Colonic mucosa (tissue), 4 donors: ENCODE results near the gene PHLDA2. TPM values are rescaled to one million over a fixed set of nuclear protein-coding genes. Genes with fewer than 3 reads are reported as not detected.

ENCODE experiments used
- DNase-seq: peaks from one replicate; pipeline ENCODE4 v3.0.0-alpha.2; 2020
- H3K27ac ChIP-seq: fragments of 200-600 bp; one replicate; pipeline ENCODE4 v1.8.0; 2021
- H3K27me3 ChIP-seq: fragments of 200-600 bp; one replicate; pipeline ENCODE4 v1.8.0; 2021
- H3K36me3 ChIP-seq: fragments of 200-600 bp; one replicate; pipeline ENCODE4 v1.8.0; 2021
- H3K4me1 ChIP-seq: fragments of 200-600 bp; one replicate; pipeline ENCODE4 v1.8.0; 2021; ENCODE audit warnings: mild to moderate bottlenecking
- H3K4me3 ChIP-seq: fragments of 200-600 bp; one replicate; pipeline ENCODE4 v1.8.0; 2021
- H3K9ac ChIP-seq, 2 donors: one replicate each; pipeline ENCODE4 v1.7.0; 2013; ENCODE audit warnings: control low read depth in 2 of 2, low read depth in 2 of 2, low read length in 2 of 2
- H3K9me3 ChIP-seq: fragments of 200-600 bp; one replicate; pipeline ENCODE4 v1.8.0; 2021
- CTCF ChIP-seq: fragments of 200-600 bp; IDR thresholded peaks from one replicate; pipeline ENCODE4 v1.8.0; 2022; ENCODE audit warnings: antibody characterized with exemption, mild to moderate bottlenecking
- intact Hi-C: fragments of 100-400 bp; cut with DNase I; formaldehyde crosslinking; loops from one replicate; pipeline ENCODE4 v1.14.1; 2022
- total RNA-seq, 2 donors: library from RNA; stranded (reverse); fragmentation: NEBNext Ultra II Directional in 1 of 2; extraction: Animal tissue kit (Norgen Biotek cat#: 25700) in 1 of 2; gene quantifications; one replicate each; pipeline ENCODE4 v1.2.1, GENCODE V29; 2021
- donor health status: healthy.
- donor health status: DM: no; HTN: no; CAD: no.
- donor health status: DM: no; HTN: no; CAD: no.

The PHLDA2 gene
- total RNA-seq, 2 donors from 2014 or later, result 31.6 to 41.6 TPM

- TF ChIP-seq CTCF, result no peak
- peaks cover 11% of the 10 kb centered on the region for H3K4me1 ChIP-seq
- no peak overlapping the region for H3K27ac ChIP-seq
- no peaks in the 10 kb centered on the region for H3K27me3 ChIP-seq
- no peak overlapping the region for H3K9ac ChIP-seq
- H3K36me3 ChIP-seq, result no peaks in the 10 kb centered on the region
- DNase-seq, result no peak
- H3K4me3 ChIP-seq, result no peak overlapping the region
- intact Hi-C loops, result no loop called here
- no peaks in the 10 kb centered on the region for H3K9me3 ChIP-seq
These were observed 7.3 kb downstream of the PHLDA2 start for GRCh38 chr11:2921742-2922493.

- no peak for DNase-seq
- Histone ChIP-seq H3K9ac (no peak overlapping the region), H3K27me3 (no peaks in the 10 kb centered on the region), H3K27ac (no peak overlapping the region), H3K4me3 (no peak overlapping the region), H3K4me1 (peaks cover 11% of the 10 kb centered on the region), H3K9me3 (no peaks in the 10 kb centered on the region), H3K36me3 (no peaks in the 10 kb centered on the region)
- intact Hi-C loops, result no loop called here
- no peak for TF ChIP-seq CTCF
These were observed 8.0 kb downstream of the PHLDA2 start for GRCh38 chr11:2921261-2921660.

- Histone ChIP-seq H3K27ac (no peak overlapping the region), H3K4me3 (no peak overlapping the region), H3K4me1 (peaks cover 11% of the 10 kb centered on the region), H3K36me3 (no peaks in the 10 kb centered on the region), H3K9ac (no peak overlapping the region), H3K9me3 (no peaks in the 10 kb centered on the region), H3K27me3 (no peaks in the 10 kb centered on the region)
- intact Hi-C loops, result no loop called here
- TF ChIP-seq CTCF, result no peak
- no peak for DNase-seq
These were observed 8.9 kb downstream of the PHLDA2 start for GRCh38 chr11:2920343-2920742.

GRCh38 chr11:2919837-2920236, 9.4 kb downstream of the PHLDA2 start:
- no peak for TF ChIP-seq CTCF
- intact Hi-C loops, result no loop called here
- no peak for DNase-seq

GRCh38 chr11:2919188-2919587, 10.0 kb downstream of the PHLDA2 start:
- H3K4me3 ChIP-seq, result no peak overlapping the region
- DNase-seq, result no peak
- H3K9ac ChIP-seq, result no peak overlapping the region
- no peaks in the 10 kb centered on the region for H3K27me3 ChIP-seq
- intact Hi-C loops, result no loop called here
- no peak overlapping the region for H3K27ac ChIP-seq
- TF ChIP-seq CTCF, result no peak
- no peaks in the 10 kb centered on the region for H3K9me3 ChIP-seq
- peaks cover 3% of the 10 kb centered on the region for H3K4me1 ChIP-seq
- H3K36me3 ChIP-seq, result no peaks in the 10 kb centered on the region

More at GRCh38 chr11:2919837-2920236, 9.4 kb downstream of the PHLDA2 start:
- H3K36me3 ChIP-seq, result no peaks in the 10 kb centered on the region
- no peak overlapping the region for H3K4me3 ChIP-seq
- H3K9me3 ChIP-seq, result no peaks in the 10 kb centered on the region
- H3K27me3 ChIP-seq, result no peaks in the 10 kb centered on the region
- H3K9ac ChIP-seq, result no peak overlapping the region
- H3K4me1 ChIP-seq, result peaks cover 7% of the 10 kb centered on the region
- no peak overlapping the region for H3K27ac ChIP-seq
